VCaP (cell line): ENCODE data around the gene DCP1A.

Source experiments
- H3K27ac ChIP-seq: fragments of 450-650 bp; 2 replicates; pipeline ENCODE4 v1.5.1; 2017
- TF ChIP-seq, protein P1 (sequence below): fragments of 450-650 bp; conservative IDR thresholded peaks from 2 replicates; pipeline ENCODE4 v1.5.1; 2017; ENCODE audit warnings: mild to moderate bottlenecking, moderate library complexity

Gene DCP1A

DNA sequence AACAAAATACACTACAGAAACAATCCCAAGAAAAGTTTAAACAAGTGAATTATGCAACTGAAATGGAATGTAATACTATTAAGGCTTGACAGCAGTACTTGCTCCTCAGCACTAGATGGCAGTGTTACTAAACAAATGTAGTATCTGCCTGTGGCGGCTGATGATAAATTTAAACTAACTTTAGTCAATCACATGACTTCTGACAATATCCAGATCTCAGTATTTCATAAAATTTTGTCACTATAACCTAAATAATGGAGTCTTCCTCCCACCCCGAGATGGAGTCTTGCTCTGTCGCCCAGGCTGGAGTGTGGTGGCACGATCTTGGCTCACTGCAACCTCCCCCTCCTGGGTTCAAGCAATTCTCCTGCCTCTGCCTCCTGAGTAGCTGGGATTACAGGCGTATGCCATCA lies 47.7 kb downstream of the DCP1A start:
- 0 out of 2 replicates have a peak overlapping the region, but pooled peaks have one; percentile 2 for H3K27ac ChIP-seq
- TF ChIP-seq, protein P1, sequence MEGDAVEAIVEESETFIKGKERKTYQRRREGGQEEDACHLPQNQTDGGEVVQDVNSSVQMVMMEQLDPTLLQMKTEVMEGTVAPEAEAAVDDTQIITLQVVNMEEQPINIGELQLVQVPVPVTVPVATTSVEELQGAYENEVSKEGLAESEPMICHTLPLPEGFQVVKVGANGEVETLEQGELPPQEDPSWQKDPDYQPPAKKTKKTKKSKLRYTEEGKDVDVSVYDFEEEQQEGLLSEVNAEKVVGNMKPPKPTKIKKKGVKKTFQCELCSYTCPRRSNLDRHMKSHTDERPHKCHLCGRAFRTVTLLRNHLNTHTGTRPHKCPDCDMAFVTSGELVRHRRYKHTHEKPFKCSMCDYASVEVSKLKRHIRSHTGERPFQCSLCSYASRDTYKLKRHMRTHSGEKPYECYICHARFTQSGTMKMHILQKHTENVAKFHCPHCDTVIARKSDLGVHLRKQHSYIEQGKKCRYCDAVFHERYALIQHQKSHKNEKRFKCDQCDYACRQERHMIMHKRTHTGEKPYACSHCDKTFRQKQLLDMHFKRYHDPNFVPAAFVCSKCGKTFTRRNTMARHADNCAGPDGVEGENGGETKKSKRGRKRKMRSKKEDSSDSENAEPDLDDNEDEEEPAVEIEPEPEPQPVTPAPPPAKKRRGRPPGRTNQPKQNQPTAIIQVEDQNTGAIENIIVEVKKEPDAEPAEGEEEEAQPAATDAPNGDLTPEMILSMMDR = peak; percentile 87

DNA sequence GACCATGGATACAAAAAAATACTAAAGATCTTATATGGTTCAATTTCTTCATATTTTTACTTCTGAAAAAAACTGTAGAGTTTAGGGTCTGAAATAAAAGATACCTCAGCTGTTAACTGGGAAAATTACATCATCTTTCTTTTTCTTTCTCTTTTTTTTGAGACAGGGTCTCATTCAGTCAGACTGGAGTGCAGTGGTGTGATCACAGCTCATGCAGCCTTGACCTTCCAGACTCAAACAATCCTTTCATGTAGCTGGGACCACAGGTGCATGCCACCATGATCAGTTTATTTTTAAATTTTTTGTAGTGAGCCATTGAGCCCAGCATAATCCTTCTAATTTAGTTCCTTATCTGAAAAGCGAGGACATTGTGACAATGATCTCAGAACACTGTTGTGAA lies 51.9 kb downstream of the DCP1A start:
- no peak overlapping the region for H3K27ac ChIP-seq
- TF ChIP-seq, protein P1 = no peak

GRCh38 chr3:53293867-53294266 lies 53.5 kb downstream of the DCP1A start:
- TF ChIP-seq, protein P1 = no peak
- H3K27ac ChIP-seq = no peak overlapping the region

- TF ChIP-seq, protein P1 = no peak
- H3K27ac ChIP-seq = no peak overlapping the region
These were observed 59.1 kb downstream of the DCP1A start for GRCh38 chr3:53288214-53288613.

DNA sequence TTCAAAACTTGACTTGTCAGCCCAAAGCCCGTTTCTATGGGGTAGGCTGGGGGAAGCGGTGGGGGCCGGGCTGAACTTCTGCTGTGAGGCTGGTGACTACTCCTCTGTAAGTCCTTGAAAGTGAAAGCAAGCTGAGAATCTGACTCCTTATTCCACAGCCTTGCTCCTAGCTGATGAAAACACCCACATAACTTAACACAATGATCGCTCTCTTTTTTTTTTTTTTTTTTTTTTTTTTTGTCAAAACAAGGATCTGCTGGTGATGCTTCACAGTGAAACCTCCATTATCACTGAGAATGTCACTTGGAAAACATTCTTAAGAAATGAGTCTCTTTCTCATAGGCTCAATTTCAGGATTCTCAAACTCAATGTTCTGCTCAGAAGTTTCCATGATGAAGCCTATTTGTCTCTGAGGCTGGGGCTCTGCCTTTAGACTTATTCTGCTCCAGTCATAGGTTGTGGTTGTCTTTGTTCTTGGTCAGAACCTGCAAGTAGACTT lies 60.2 kb downstream of the DCP1A start:
- TF ChIP-seq, protein P1 = no peak
- no peak overlapping the region for H3K27ac ChIP-seq

- TF ChIP-seq, protein P1 = no peak
- no peak overlapping the region for H3K27ac ChIP-seq
These were observed 60.6 kb downstream of the DCP1A start for GRCh38 chr3:53286727-53287126.

- H3K27ac ChIP-seq = no peak overlapping the region
- TF ChIP-seq, protein P1 = no peak
These were observed 64.8 kb downstream of the DCP1A start for GRCh38 chr3:53282581-53282980.

DNA sequence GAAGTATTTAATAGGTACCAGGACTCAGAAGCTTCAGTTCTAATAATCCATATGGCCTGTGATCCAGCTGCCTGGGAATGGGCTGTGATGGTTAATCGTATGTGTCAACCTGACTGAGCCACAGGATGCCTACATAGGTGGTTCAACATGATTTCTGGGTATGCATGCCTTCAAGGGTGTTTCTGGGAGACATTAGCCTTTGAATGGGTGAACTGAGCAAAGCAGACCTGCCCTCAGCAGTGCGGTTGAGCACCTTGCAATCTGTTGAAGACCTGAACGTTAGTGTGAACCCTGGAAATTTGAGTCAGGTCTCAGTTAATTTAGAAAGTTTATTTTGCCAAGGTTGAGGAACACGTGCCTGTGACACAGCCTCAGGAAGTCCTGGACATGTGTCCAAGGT lies 68.7 kb downstream of the DCP1A start:
- no peak overlapping the region for H3K27ac ChIP-seq
- TF ChIP-seq, protein P1 = no peak
